HepG2 (cell line): ENCODE data around the gene KLHL30. TPM values are rescaled to one million over a fixed set of nuclear protein-coding genes. Genes with fewer than 3 reads are reported as not detected.

Experiments used
- ATRX ChIP-seq: sonication (generic); formaldehyde crosslinking; IDR thresholded peaks from 2 replicates; pipeline ENCODE4 v1.4.0; 2020; ENCODE audit warnings: missing genetic modification reagents, borderline replicate concordance
- CBFB ChIP-seq: sonication (generic); formaldehyde crosslinking; IDR thresholded peaks from 2 replicates; pipeline ENCODE4 v1.4.0; 2020; ENCODE audit warnings: missing genetic modification reagents
- GLI4 ChIP-seq: sonication (generic); formaldehyde crosslinking; IDR thresholded peaks from 2 replicates; pipeline ENCODE4 v1.5.1; 2020; ENCODE audit warnings: missing genetic modification reagents, mild to moderate bottlenecking, moderate library complexity, borderline replicate concordance
- MED8 ChIP-seq: sonication (generic); formaldehyde crosslinking; IDR thresholded peaks from 2 replicates; pipeline ENCODE4 v1.8.1; 2023; ENCODE audit warnings: mild to moderate bottlenecking, missing genetic modification reagents; ENCODE audit not compliant: insufficient replicate concordance
- NCOA1 ChIP-seq: sonication (generic); formaldehyde crosslinking; IDR thresholded peaks from 2 replicates; pipeline ENCODE4 v1.9.0; 2021; ENCODE audit warnings: missing genetic modification reagents
- NCOA5 ChIP-seq: sonication (generic); formaldehyde crosslinking; IDR thresholded peaks from 2 replicates; pipeline ENCODE4 v1.4.0; 2020; ENCODE audit warnings: missing genetic modification reagents
- NFKBIZ ChIP-seq: IDR thresholded peaks from 2 replicates; pipeline ENCODE4 v1.6.1; 2018; ENCODE audit warnings: missing genetic modification reagents, missing compliant biosample characterization
- NR1H2 ChIP-seq: sonication (generic); formaldehyde crosslinking; IDR thresholded peaks from 2 replicates; pipeline ENCODE4 v1.8.1; 2022; ENCODE audit warnings: low read depth, missing genetic modification reagents, borderline replicate concordance
- REST ChIP-seq, 2 experiments: IDR thresholded peaks; 2 replicates each; pipeline ENCODE4 v1.6.1; 2011 to 2012; ENCODE audit warnings: low read length in 2 of 2, borderline replicate concordance in 1 of 2, low read depth in 1 of 2, mild to moderate bottlenecking in 1 of 2, moderate library complexity in 1 of 2
- SIX4 ChIP-seq: sonication (generic); formaldehyde crosslinking; IDR thresholded peaks from 2 replicates; pipeline ENCODE4 v1.4.0; 2020; ENCODE audit warnings: missing genetic modification reagents
- SMAD3 ChIP-seq: sonication (generic); formaldehyde crosslinking; IDR thresholded peaks from 2 replicates; pipeline ENCODE4 v1.4.0; 2020; ENCODE audit warnings: missing genetic modification reagents
- SP1 ChIP-seq, 2 experiments: fragments of 450-650 bp in 1 of 2; sonication (generic) in 1 of 2; formaldehyde crosslinking in 1 of 2; IDR thresholded peaks; 2 replicates each; pipeline versions ENCODE4 v1.4.0 to v1.6.1; 2016 to 2020; ENCODE audit warnings: missing genetic modification reagents in 1 of 2
- TBP ChIP-seq: sonication (generic); formaldehyde crosslinking; IDR thresholded peaks from 2 replicates; pipeline ENCODE4 v1.5.0; 2020; ENCODE audit warnings: missing genetic modification reagents
- TEAD3 ChIP-seq: optimal IDR thresholded peaks from 2 replicates; pipeline ENCODE3; 2016; ENCODE audit warnings: borderline replicate concordance
- THAP11 ChIP-seq: IDR thresholded peaks from 2 replicates; pipeline ENCODE4 v1.6.1; 2016; ENCODE audit warnings: missing biosample characterization, missing genetic modification reagents
- XBP1 ChIP-seq: sonication (generic); formaldehyde crosslinking; IDR thresholded peaks from 2 replicates; pipeline ENCODE4 v1.5.0; 2020; ENCODE audit warnings: missing genetic modification reagents
- ZBTB10 ChIP-seq: sonication (generic); formaldehyde crosslinking; IDR thresholded peaks from 2 replicates; pipeline ENCODE4 v1.4.0; 2020; ENCODE audit warnings: missing genetic modification reagents, borderline replicate concordance
- ZNF331 ChIP-seq: sonication (generic); formaldehyde crosslinking; IDR thresholded peaks from 2 replicates; pipeline ENCODE4 v1.4.0; 2020; ENCODE audit warnings: missing genetic modification reagents
- ZNF503 ChIP-seq: sonication (generic); formaldehyde crosslinking; IDR thresholded peaks from 2 replicates; pipeline ENCODE4 v1.4.0; 2020; ENCODE audit warnings: missing genetic modification reagents
- ZNF724P ChIP-seq: sonication (generic); formaldehyde crosslinking; IDR thresholded peaks from 2 replicates; pipeline ENCODE4 v1.8.0; 2022; ENCODE audit warnings: missing genetic modification reagents, borderline replicate concordance
- polyA plus RNA-seq, 8 experiments: library from polyadenylated mRNA; depleted of rRNA in 3 of 8; stranded (reverse) in 7 of 8; unstranded in 1 of 8; fragments of >200 nt; fragmentation: Illumina TruSeq in 4 of 8; extraction: Trizol in 4 of 8; gene quantifications; 2 replicates each; pipeline versions ENCODE4 v1.2.1 to v1.2.3, GENCODE V29; 2011 to 2016; ENCODE audit warnings: low read depth in 4 of 8, missing spikeins in 1 of 8, mixed read lengths in 1 of 8; ENCODE audit not compliant: insufficient read depth in 1 of 8
- total RNA-seq, 5 experiments: library from RNA; depleted of rRNA; stranded (reverse); fragments of >200 nt; fragmentation: Illumina TruSeq; extraction: Trizol; gene quantifications; 2 replicates each; pipeline ENCODE4 v1.2.3, GENCODE V29; 2016; ENCODE audit warnings: low read depth in 1 of 5

KLHL30 gene
- total and polyA plus RNA-seq, 2 of the 13 experiments (the other 11 are each of a cell fraction or from before 2014, with no cell fraction given), result 0.05 TPM; not detected in 1

- TF ChIP-seq REST (IDR thresholded peaks at IDR 0.05; ENCODE audit: borderline replicate concordance in 1 of 2, low read depth in 1 of 2, low read length in 2 of 2) (no peak), MED8 (CRISPR knock-in tag) (no peak), SMAD3 (CRISPR knock-in tag) (0 out of 2 replicates have a peak, but pooled peaks have one; percentile 26), ZNF724P (CRISPR knock-in tag) (0 out of 2 replicates have a peak, but pooled peaks have one; percentile 47), ZBTB10 (CRISPR knock-in tag) (0 out of 2 replicates have a peak, but pooled peaks have one; percentile 37), NFKBIZ (CRISPR knock-in tag) (0 out of 2 replicates have a peak, but pooled peaks have one; percentile 58), SIX4 (CRISPR knock-in tag) (0 out of 2 replicates have a peak, but pooled peaks have one; percentile 51), ZNF331 (CRISPR knock-in tag) (peak; percentile 42; the same call in 1 of the 2 replicates), GLI4 (CRISPR knock-in tag) (peak; percentile 66; the same call in 1 of the 2 replicates), ATRX (no peak; the same call in 1 of the 2 replicates), THAP11 (peak; percentile 70), TBP (no peak), TEAD3 (CRISPR knock-in tag) (peak; percentile 9), NR1H2 (no peak), XBP1 (no peak), CBFB (no peak; the same call in 1 of the 2 replicates), SP1 (IDR thresholded peaks at IDR 0.05) (no peak), SP1 (CRISPR knock-in tag; IDR thresholded peaks at IDR 0.05) (peak; percentile 61; the same call in 1 of the 2 replicates), ZNF503 (CRISPR knock-in tag) (no peak), NCOA5 (CRISPR knock-in tag) (no peak), NCOA1 (CRISPR knock-in tag) (peak; percentile 53; the same call in 1 of the 2 replicates)
These were observed 30.7 kb upstream of the KLHL30 start (continued) for GRCh38 chr2:238107525-238108422.
